ENCODE data around the gene SCP2D1. TPM values are rescaled to one million over a fixed set of nuclear protein-coding genes. Genes with fewer than 3 reads are reported as not detected.
A peak's percentile ranks its signal among the peaks of the same experiment; 100 is the strongest.
"Not testable (repeated sequence)": the region's sequence is repeated elsewhere in the genome, so short reads cannot be mapped to it uniquely, and the experiment has no call there.

SCP2D1 gene
- not detected for polyA plus RNA-seq (2013, experiment 1 of 2; ENCODE audit: insufficient read length)
- polyA plus RNA-seq (2013, experiment 2 of 2; ENCODE audit: insufficient read length): not detected

DNA sequence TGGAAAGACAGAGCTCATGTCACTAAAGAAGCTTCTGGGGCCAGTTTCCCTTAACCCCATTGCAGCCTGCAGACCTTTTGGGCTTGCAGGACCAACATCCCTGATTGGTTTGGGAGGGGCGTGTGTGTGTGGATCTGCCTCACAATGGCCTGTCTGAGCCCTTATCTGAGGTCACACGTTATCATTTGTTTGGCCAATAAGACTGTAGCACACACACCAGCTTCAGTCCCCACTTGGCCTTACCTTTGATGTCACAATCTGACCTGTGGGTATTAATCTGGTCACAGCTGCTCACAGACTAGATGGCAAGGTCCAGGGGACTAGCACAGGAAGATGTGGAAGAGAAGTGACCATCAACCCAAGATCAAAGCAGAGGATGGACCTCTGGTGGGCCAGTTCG is at the start of gene SCP2D1:
Gene SCP2D1, plus strand, starts transcription at position 301 of the 400 bp plus-strand sequence. Its CDS starts 33 bp downstream, at position 334.
- no peak for DNase-seq

- no peak for DNase-seq
These were observed 45.9 kb upstream of the SCP2D1 start for GRCh38 chr20:18767676-18768075.

- DNase-seq: no peak
These were observed 40.0 kb upstream of the SCP2D1 start for GRCh38 chr20:18773566-18773965.

GRCh38 chr20:18774207-18774606 is 39.4 kb upstream of the SCP2D1 start:
- DNase-seq: no peak

- no peak for DNase-seq
These were observed 38.0 kb upstream of the SCP2D1 start for GRCh38 chr20:18775633-18776032.

GRCh38 chr20:18778690-18779392 is 34.7 kb upstream of the SCP2D1 start:
- no peak for DNase-seq

DNA sequence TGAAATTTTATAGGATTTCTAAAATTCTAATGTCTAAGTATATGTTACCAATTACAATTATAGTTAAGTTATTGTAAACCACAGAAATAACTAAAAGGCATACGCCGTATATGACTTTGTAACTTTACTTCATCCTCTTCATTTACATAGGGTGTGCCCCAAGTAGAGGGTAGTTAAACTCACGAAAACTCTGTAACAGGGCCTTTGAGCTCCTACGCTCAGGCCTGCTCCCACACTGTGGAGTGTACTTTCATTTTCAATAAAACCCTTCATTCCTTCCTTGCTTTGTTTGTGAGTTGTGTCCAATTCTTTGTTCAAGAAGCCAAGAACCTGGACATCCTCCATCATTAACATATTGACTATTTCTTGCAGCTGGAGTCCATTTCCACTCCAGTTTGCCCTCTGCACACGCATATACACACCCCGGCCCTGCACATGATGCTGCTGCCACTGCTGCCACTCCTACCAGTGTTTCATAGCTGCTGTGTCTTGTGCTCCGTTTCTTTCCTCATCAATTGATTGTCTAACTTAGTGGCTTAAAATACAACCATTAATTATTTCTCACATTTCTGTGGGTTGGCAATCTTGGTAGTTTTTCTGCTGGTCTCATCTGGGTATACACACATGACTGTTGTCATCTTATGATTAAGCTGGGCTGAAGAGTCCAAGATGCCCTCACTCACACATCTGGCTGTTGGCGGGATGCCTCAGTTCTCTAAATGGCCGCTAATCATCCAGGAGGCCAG is 33.0 kb upstream of the SCP2D1 start:
- DNase-seq: no peak

GRCh38 chr20:18781509-18781908 is 32.1 kb upstream of the SCP2D1 start:
- DNase-seq: no peak

- DNase-seq: no peak
These were observed 30.1 kb upstream of the SCP2D1 start for GRCh38 chr20:18783385-18783959.

GRCh38 chr20:18787046-18787445 is 26.5 kb upstream of the SCP2D1 start:
- not testable (repeated sequence) for DNase-seq

DNA sequence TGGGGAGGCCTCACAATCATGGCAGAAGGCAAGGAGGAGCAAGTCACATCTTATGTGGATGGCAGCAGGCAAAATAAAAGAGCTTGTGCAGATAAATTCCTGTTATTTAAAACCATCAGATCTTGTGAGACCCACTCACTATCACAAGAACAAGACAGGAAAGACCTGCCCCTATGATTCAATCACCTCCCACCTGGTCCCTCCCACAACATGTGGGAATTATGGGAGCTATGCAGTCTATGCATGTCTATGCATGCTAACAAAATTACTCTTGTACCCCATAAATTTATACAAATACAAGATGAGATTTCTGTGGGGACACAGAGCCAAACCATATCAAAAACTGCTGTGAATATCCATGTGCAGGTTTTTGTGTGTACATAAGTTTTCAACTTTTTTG is 25.6 kb upstream of the SCP2D1 start:
- DNase-seq: no peak

- no peak for DNase-seq
These were observed 22.8 kb upstream of the SCP2D1 start for GRCh38 chr20:18790787-18791186.

GRCh38 chr20:18793625-18794427 is 19.8 kb upstream of the SCP2D1 start:
- peak; percentile 90 for DNase-seq

GRCh38 chr20:18794428-18794787 is 19.2 kb upstream of the SCP2D1 start:
- no peak for DNase-seq

DNA sequence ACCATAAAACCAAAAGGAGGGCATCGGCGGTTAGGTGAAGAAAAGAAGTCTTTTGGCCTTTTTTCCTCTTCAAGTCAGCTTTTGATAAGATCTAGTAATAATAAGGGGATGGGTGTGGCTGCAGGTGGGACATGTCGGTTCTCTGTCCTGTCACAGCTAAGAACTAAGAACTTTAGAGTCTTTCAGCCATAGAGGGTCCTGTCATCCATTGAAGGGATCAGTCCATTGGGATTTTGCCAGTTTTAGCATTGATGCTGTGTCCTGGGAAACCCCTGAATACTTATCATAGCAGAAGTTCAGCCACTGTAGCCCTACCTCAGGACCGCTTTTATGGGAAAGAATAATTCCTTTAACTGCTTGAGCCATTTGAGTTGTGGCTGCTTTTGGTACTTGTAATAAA is 18.2 kb upstream of the SCP2D1 start:
- DNase-seq: no peak

DNA sequence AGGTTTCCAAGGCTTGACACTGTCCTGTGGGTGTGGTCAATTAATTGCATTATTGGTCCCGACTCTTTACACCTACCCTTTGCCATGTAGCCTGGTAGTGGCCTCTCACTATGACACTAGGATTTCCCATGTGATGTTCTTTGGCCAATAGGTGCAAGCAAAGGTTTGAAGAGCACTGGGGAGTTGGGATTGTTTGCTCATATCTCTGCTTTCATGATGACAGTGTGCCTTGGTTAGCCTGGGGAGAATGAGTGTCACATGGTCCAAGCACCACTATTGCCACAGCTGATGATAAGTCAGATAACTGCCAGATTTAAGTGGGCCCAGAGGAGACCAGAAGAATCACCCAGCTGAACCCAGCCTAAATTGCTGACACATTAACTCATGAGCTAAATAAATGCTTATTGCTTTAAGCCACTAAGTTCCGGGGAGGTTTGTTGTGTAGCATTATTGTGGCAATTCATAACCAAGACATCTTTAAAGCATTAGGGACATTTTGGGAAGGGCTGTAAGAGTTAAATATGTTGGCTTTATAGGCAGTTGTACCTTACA is 17.2 kb upstream of the SCP2D1 start:
- DNase-seq: no peak

DNA sequence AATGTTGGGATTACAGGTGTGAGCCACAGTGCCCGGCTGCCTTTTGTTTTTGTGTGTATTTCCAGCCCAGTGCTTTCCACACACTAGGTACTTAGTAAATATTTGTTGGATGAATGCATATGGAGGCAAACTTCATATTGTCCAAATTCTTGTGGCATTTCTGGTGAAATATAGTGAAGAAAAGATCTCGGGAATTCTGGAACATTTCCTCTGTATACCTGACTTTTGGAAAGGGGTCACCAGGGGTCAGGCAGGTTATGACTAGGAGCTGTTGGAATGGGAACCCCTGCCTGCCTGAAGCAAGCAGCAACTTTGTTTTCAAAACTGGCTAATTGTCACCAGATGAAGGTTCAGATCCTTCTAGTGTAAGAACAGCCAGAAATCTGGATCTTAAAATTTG is 12.1 kb upstream of the SCP2D1 start:
- no peak for DNase-seq

- no peak for DNase-seq
These were observed 11.5 kb upstream of the SCP2D1 start for GRCh38 chr20:18802012-18802634.

- peak; percentile 34 for DNase-seq
These were observed 7.7 kb upstream of the SCP2D1 start for GRCh38 chr20:18805881-18806280.

GRCh38 chr20:18808712-18809111 is 4.9 kb upstream of the SCP2D1 start:
- DNase-seq: no peak

DNA sequence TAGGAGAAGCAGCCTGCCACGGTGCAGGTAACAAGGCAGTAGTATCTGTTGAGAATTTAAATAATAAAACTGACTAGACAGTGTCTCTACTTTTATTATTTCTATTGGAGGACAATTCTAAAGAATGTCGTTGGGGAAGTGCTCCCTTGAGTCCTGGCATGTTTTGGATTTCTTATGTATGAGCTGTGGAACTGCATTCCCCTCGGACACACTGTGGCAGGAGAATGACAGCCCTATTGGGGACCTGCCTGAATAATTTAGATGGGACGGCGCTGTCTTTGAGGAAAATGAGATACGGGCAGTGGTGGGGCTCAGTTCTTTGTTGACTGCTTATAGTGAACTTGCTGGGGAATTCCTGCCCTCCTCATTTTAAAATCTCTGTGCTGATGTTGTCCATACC is 2.4 kb upstream of the SCP2D1 start:
- DNase-seq: no peak

DNA sequence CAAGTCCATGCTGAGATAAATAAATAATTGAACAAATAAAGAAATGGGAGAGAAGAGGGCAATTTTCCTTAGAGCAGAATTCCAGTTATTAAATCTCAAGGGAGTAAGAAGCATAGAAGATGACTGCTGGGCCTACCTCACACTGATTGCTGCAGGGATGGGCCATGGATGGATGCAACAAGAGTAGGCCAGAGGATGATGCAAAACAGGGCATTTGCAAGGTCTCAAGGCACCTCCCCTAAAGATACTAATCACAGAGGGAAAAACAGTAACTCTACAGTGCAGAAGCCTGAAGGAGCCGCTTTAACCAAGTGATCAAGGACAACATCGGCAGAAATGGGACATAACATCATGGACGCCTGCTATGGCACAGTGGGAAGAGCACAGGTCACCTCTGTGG is 1.7 kb upstream of the SCP2D1 start:
- DNase-seq: no peak
